Daoy (cell line): ENCODE data around the gene TMEM207. TPM values are rescaled to one million over a fixed set of nuclear protein-coding genes. Genes with fewer than 3 reads are reported as not detected.

Source experiments
- DNase-seq: peaks from one replicate; pipeline ENCODE4 v3.0.0-alpha.2; 2015; ENCODE audit warnings: low read depth
- total RNA-seq: library from RNA; depleted of rRNA; stranded (reverse); fragments of >200 nt; shearing (Covaris generic); gene quantifications from 2 replicates; pipeline ENCODE4 v1.2.3, GENCODE V29; 2014

Gene TMEM207
- total RNA-seq, 1 experiment from 2014 or later, result not detected

- no peak for DNase-seq
Measured at GRCh38 chr3:190444576-190445145, 5.0 kb downstream of the TMEM207 start.

- DNase-seq, result no peak
Measured at GRCh38 chr3:190444006-190444405, 5.7 kb downstream of the TMEM207 start.

DNA sequence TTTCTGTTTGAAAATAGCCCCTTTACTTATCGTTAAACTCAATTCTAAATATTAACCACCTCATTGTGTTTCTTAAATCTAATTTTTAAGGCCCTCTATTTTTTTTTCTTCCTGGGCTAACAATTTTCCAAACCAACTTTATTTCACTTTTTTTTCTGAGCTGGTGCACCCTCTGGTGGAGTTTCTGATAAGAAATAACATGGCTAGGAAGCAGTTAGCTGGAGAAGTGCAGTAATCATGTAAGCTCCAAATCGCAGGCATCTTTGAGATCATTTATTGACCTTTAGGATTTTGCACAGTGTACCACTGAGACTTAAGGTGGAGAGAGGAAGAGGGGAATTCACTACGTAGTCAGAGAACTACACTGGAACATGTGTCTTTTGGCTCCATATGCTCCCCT is 6.4 kb downstream of the TMEM207 start:
- peak; percentile 11 for DNase-seq

DNA sequence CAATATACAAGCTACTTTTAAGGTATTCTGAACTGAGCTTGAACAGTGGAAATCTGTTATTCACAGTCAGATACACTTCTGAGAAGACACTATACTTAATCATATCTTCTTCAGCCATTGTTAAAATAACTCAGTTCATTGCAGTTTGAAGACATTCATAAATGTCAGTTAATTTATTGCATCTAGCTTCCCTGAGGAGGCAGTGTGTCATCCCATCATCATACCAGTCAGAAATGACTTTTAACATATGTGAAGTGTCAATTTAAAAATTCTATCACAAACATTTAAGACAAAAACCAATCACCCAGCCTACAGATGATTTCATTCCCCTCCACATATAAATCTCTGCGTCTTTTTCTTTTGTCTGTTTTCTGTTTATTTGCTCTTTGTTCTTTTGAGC is 7.5 kb downstream of the TMEM207 start:
- no peak for DNase-seq

GRCh38 chr3:190436331-190436730 is 13.4 kb downstream of the TMEM207 start:
- DNase-seq, result no peak

DNA sequence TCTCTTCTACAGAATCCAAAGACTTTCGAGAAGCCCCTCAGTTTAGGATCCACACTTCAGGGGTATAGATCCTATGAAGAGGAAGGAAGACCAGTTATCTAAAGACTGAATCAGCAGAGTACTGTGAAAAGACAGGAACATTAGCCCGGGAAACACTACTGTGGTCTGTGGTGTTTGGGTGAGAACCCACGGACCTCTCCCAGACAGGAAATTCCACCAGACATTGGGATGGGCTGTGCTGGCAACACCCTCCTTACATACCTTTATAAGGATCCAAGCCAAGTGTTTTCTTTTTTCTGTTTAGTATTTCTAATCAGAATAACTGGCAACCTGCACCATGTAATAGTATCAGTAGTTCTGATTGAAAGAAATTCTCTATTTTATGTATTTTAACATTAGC is 14.1 kb downstream of the TMEM207 start:
- DNase-seq, result peak; percentile 46

DNA sequence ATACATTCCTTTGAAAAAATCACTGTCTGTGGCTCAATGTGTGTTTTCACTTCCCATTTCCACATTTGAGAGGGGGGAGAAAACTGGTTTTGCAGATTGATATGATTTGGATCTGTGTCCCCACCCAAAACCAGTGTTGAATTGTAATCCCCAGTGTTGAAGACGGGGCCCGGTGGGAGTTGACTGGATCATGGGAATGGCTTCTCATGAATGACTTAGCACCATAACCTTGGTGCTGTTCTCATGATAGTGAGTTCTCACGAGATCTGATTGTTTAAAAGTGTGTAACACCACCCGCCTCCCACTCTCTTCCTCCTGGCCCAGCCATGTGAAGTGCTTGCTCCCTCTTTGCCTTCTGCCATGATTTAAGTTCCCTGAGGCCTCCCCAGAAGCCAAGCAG is 16.1 kb downstream of the TMEM207 start:
- DNase-seq, result no peak

- DNase-seq, result peak; percentile 5
Measured at GRCh38 chr3:190432216-190432615, 17.5 kb downstream of the TMEM207 start.

- DNase-seq, result no peak
Measured at GRCh38 chr3:190430906-190431305, 18.8 kb downstream of the TMEM207 start.

GRCh38 chr3:190429681-190430080 is 20.0 kb downstream of the TMEM207 start:
- no peak for DNase-seq

GRCh38 chr3:190426806-190427507 is 22.7 kb downstream of the TMEM207 start:
- no peak for DNase-seq

- no peak for DNase-seq
Measured at GRCh38 chr3:190425833-190426232, 23.9 kb downstream of the TMEM207 start.

DNA sequence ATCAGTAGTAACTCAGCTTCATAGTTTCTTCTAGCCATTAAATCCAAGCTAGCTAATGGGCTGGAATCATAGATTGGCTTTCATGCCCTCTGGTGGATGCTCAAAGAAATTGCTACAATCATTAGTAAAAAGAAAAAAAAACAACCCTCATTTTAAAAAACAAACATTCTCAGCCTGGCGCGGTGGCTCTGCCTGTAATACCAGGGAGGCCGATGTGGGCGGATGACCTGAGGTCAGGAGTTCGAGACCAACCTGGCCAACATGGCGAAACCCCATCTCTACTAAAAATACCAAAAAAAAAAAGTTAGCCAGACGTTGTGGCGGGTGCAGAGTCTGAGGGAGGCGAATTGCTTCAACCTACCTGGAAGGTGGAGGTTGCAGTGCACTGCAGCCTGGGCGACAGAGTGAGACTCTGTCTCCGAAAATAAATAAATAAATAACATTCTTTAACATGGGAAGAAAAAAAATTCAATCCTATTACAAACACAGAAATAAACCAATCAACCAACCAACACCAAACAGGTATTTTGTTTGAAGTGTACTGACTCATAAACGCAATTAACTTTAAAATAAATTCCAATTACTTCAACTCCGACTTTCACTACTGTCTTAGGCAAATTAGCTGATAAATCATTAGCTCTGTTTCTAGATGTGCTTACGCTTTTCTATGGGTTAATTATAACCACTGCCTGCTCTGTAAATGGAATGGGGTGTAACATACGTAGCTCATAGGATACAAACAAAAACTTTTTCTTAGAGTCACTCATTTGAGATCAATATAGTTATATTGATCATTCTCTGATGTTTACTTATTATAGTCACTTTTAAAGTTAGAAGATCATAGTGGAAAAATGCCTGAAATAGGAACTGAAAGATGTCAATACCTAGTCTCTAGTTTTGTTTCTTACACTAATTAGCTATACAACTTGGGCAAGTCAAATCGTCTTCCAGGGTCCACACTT is 24.9 kb downstream of the TMEM207 start:
- DNase-seq, result peak; percentile 80

DNA sequence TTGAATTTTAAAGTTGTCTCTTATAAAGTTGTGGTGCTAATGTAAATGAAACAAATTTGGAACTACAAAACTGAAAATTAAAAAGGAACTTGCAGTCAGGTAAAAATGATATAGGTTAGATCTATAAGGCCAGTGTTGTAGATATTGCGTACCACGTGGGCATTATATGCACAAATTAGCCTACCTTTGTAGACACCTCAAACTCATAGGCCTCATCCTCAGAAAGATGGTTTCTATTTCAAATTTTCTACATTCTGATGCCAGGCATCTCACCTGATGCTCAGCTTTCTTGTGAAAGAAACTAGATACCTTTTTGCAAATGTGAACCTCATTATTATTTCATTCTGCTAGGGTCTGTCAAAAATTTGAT is 25.6 kb downstream of the TMEM207 start:
- DNase-seq, result no peak

DNA sequence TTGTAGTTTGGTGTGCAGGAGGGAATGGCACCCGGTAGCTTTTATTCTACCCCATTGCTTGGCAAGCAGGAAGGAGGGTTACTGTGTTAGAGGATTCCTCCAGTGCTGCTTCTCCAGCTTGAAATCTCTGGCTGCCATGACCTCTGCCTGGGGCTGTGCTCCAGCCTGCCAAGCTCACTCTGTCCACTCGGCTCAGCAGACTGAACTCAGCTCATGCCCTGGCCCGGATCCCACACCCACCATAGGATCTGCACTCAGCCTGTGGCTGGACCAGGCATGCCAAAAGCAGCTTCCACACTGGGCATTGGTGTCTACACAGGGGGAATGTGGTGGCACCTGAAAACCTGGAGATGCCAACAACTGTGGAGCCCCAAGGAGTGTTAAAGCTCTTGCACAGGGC is 35.4 kb downstream of the TMEM207 start:
- DNase-seq, result no peak

DNA sequence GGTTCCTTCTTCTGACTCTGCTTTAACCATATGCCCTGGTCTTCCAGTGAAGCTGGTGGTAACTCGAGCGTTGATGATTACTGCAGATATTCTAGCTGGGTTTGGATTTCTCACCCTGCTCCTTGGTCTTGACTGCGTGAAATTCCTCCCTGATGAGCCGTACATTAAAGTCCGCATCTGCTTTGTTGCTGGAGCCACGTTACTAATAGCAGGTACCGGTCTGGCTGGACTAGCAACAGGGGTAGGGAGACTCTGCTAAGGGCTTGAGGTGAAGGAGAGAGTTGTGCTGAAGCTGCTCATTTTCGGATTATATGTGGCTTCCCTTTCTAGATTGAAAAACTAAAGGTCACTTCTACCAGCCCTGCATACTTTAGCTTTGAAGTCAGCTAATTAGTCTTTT is 45.0 kb downstream of the TMEM207 start:
- peak; percentile 13 for DNase-seq

GRCh38 chr3:190401963-190402362 is 47.7 kb downstream of the TMEM207 start:
- no peak for DNase-seq

- DNase-seq, result no peak
Measured at GRCh38 chr3:190399677-190400076, 50.0 kb downstream of the TMEM207 start.

GRCh38 chr3:190397889-190398288 is 51.8 kb downstream of the TMEM207 start:
- no peak for DNase-seq

GRCh38 chr3:190396001-190396400 is 53.7 kb downstream of the TMEM207 start:
- no peak for DNase-seq

GRCh38 chr3:190388703-190389102 is 61.0 kb downstream of the TMEM207 start:
- DNase-seq, result no peak

DNA sequence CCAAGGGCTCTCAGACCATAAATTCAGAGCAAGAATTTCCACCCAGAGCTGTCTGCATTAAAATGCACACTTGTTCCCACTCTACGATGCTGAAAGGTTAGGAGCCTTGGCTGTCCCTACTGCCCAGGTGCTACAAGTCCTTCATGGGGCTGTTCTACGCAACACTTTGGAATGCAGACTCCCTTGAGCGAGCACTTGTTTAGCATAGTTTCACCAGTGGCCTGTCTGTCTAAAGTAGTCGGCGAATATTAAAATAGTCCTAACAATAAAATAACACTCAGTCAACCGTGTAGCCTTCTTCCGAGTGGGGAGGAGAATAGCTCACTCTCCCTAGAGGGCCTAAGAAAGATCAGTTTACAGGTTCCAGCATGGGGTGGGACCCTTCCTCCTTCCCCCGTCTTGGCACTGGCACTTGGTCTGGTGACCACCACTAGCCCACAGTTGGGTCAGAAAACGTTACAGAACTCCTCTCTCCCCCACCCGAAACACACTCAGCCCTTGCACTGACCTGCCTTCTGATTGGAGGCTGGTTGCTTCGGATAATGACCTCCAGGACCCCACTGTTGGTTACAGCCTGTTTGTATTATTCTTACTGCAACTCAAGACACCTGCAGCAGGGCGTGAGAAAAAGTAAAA is 62.0 kb downstream of the TMEM207 start, which contains the start of gene CLDN16:
CLDN16 (plus strand) TSS at position 586 of the 636 bp plus-strand sequence. CDS start 167 bp downstream, outside the sequence.
- DNase-seq, result no peak
